GM12892 (cell line): ENCODE results near the gene EXOC6B.

Experiments used
- POLR2A ChIP-seq: IDR thresholded peaks from 2 replicates; pipeline ENCODE4 v1.6.1; 2011; ENCODE audit warnings: low read depth, low read length, control low read depth
- POLR2AphosphoS5 ChIP-seq: IDR thresholded peaks from 2 replicates; pipeline ENCODE4 v1.6.1; 2011; ENCODE audit warnings: low read depth, low read length, control low read depth
- TAF1 ChIP-seq: IDR thresholded peaks from 2 replicates; pipeline ENCODE4 v1.6.1; 2011; ENCODE audit warnings: low read depth, mild to moderate bottlenecking, control low read depth, low read length, borderline replicate concordance

DNA sequence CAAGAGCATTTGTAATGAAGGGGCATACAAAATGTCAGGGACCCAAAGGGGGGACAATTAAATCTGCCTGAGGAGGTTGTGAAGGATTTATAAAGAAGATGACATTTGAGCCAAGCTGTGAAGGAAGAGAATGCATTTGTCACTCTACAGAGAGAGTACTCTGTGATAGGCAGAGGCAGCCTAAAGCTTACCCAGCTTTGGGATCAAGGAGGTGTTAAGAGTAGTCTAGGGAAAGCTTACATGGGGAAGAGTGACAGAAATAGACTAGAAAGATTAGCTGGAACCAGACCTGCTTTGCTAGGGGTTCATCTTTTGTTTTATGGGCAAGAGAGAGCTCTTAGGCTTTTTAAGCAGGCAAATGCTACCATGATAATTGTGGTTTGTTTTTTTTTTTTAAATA, 509.1 kb downstream of the EXOC6B start:
- no peak for TF ChIP-seq POLR2AphosphoS5
- no peak for TF ChIP-seq POLR2A
- TF ChIP-seq TAF1: no peak
